ENCODE measurements around the gene EVX2. TPM values are rescaled to one million over a fixed set of nuclear protein-coding genes. Genes with fewer than 3 reads are reported as not detected.

The EVX2 gene
- total RNA-seq, 3 donors from 2014 or later, result not detected

DNA sequence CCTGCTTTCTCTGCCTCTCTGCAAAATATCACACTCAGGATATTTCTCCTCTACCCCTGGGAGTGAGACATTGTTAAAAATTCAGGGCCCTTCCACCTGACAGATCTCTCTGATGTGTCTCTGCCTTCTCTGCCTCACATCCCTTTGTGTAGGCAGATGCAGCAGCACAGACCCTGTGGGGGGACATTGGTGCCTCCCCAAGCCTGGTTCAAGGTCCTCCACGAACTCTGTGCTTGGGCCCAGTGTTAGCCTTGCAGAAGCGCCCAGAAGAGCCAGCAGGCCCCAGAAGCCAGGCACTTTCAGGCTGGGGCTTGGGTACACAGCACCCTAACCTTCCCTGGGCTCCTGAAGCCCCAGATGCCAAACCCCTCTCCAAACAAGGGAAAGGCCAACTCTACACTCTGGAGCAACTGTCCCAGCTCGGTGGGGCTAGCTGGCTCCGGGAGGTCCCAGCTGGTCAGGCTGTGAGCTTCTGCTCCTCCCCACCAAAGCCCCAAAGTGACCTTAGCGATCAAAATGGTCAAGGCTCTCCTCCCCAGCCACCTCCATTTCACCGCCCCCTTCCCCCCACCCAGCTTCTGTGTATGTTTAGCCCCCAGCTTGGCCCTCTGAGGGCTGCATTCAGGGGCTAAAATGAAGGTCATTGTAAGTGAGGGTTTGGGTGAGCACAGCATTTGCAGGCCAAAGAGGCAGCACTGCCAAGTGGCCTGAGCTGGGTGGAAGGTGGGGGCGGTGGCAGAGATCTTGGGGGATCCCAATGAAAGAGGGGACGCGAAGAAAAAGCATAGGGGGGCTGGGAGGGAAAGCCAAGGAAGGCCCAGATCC is 41.4 kb upstream of the EVX2 start:
- DNase-seq (ENCODE audit: low spot score in 2 of 2), result no peak
- peak overlapping the region in 2 of 3 donors; percentile 54 for H3K4me3 ChIP-seq
- no peak for TF ChIP-seq POLR2A (IDR thresholded peaks at IDR 0.05)
- no peak for TF ChIP-seq POLR2AphosphoS5 (IDR thresholded peaks at IDR 0.05)
- TF ChIP-seq, protein P1, sequence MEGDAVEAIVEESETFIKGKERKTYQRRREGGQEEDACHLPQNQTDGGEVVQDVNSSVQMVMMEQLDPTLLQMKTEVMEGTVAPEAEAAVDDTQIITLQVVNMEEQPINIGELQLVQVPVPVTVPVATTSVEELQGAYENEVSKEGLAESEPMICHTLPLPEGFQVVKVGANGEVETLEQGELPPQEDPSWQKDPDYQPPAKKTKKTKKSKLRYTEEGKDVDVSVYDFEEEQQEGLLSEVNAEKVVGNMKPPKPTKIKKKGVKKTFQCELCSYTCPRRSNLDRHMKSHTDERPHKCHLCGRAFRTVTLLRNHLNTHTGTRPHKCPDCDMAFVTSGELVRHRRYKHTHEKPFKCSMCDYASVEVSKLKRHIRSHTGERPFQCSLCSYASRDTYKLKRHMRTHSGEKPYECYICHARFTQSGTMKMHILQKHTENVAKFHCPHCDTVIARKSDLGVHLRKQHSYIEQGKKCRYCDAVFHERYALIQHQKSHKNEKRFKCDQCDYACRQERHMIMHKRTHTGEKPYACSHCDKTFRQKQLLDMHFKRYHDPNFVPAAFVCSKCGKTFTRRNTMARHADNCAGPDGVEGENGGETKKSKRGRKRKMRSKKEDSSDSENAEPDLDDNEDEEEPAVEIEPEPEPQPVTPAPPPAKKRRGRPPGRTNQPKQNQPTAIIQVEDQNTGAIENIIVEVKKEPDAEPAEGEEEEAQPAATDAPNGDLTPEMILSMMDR (IDR thresholded peaks at IDR 0.05), result no peak

DNA sequence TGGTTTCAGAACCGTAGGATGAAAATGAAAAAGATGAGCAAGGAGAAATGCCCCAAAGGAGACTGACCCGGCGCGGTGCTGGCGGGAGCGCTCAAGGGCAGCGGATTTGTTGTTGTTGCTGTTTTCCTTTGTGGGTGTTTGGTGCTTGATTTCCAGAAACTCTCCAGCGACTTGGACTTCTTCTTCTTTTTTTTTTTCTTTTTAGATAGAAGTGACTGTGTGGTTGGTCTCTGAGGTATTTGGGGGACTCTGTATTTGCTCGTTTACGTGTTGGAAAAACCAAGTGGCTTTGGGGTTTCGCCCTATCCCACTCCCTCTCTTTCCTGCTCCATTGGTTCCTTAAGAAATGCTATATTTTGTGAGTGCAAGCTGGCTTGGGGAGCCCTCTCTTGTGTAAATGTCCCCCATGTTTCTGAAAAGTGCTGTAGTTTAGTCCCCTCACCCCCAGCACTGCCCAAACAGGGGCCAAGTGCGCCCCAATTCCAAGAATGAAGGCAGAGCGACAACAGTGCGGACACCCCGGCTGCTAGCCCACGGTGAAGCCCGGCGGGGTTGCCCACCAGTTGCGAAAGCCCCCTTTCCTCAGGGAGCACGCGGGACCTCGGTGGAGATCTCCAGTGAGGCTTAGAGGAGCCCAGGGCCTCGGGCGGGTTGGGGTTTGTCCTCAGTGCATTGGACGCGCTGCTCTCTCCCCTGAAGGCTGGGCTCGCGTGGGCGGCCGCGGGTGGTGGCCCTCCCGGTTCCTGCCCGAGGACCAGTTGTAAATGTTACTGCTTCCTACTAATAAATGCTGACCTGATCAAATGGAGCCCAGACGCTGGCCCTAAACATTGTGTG is 40.6 kb upstream of the EVX2 start:
- peaks cover 4 to 88% of the 10 kb centered on the region in 2 donors for H3K27me3 ChIP-seq
- TF ChIP-seq POLR2A (IDR thresholded peaks at IDR 0.05) (no peak), POLR2AphosphoS5 (IDR thresholded peaks at IDR 0.05) (no peak)
- TF ChIP-seq, protein P1 (IDR thresholded peaks at IDR 0.05), result no peak
- H3K4me1 ChIP-seq, result no peaks in the 10 kb centered on the region
- peak overlapping the region; percentile 54 to 64 (median 62) for H3K4me3 ChIP-seq
- no peak for DNase-seq (ENCODE audit: low spot score in 2 of 2)
- H3K36me3 ChIP-seq, result no peaks in the 10 kb centered on the region
- peaks cover 0 to 2% of the 10 kb centered on the region in 2 donors for H3K9me3 ChIP-seq
- intact Hi-C loops (cut with DNase I; ENCODE audit: low total_unique reads), result no loop called here
- H3K27ac ChIP-seq, result peak overlapping the region in 1 of 2 donors; percentile 81

More for the DNA sequence above, 41.4 kb upstream of the EVX2 start:
- H3K27me3 ChIP-seq, result peaks cover 5 to 86% of the 10 kb centered on the region in 2 donors
- no peaks in the 10 kb centered on the region for H3K4me1 ChIP-seq
- intact Hi-C loops (cut with DNase I; ENCODE audit: low total_unique reads), result no loop called here
- H3K9me3 ChIP-seq, result peaks cover 0 to 3% of the 10 kb centered on the region in 2 donors
- peak overlapping the region in 1 of 2 donors; percentile 81 for H3K27ac ChIP-seq
- no peaks in the 10 kb centered on the region for H3K36me3 ChIP-seq

DNA sequence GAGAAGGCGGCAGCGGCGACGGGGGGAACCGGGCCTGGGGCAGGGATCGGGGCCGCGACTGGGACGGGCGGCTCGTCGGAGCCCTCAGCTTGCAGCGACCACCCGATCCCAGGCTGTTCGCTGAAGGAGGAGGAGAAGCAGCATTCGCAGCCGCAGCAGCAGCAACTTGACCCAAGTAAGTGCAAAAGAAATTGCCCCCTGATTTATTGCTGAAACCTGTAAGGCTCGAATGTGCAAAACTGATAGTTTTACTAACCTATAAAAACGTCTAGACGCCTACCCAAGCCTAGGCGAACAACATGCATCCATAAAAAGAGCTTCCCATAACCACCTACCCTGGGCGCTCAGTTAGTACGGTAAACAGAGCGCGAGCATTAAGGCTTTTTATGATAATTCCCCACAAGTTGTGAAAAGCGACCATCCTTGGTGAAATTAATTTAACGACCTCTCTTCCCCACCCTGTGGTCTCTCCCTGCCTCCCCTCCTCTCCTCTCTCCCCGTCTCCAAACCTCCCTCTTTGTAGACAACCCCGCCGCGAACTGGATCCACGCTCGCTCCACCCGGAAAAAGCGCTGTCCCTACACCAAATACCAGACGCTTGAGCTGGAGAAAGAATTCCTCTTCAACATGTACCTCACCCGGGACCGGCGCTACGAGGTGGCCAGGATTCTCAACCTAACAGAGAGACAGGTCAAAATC is 39.8 kb upstream of the EVX2 start:
- Histone ChIP-seq H3K4me1 (no peaks in the 10 kb centered on the region), H3K27me3 (peaks cover 0 to 88% of the 10 kb centered on the region in 2 donors), H3K4me3 (peak overlapping the region; percentile 54 to 64 (median 62)), H3K36me3 (no peaks in the 10 kb centered on the region), H3K9me3 (no peaks in the 10 kb centered on the region), H3K27ac (peak overlapping the region; percentile 61 to 89)
- intact Hi-C loops (cut with DNase I; ENCODE audit: low total_unique reads), result no loop called here
- TF ChIP-seq, protein P1 (IDR thresholded peaks at IDR 0.05), result no peak
- TF ChIP-seq POLR2A (IDR thresholded peaks at IDR 0.05) (no peak), POLR2AphosphoS5 (IDR thresholded peaks at IDR 0.05) (no peak)
- DNase-seq (ENCODE audit: low spot score in 2 of 2), result peak in 1 of 2 donors; percentile 45

DNA sequence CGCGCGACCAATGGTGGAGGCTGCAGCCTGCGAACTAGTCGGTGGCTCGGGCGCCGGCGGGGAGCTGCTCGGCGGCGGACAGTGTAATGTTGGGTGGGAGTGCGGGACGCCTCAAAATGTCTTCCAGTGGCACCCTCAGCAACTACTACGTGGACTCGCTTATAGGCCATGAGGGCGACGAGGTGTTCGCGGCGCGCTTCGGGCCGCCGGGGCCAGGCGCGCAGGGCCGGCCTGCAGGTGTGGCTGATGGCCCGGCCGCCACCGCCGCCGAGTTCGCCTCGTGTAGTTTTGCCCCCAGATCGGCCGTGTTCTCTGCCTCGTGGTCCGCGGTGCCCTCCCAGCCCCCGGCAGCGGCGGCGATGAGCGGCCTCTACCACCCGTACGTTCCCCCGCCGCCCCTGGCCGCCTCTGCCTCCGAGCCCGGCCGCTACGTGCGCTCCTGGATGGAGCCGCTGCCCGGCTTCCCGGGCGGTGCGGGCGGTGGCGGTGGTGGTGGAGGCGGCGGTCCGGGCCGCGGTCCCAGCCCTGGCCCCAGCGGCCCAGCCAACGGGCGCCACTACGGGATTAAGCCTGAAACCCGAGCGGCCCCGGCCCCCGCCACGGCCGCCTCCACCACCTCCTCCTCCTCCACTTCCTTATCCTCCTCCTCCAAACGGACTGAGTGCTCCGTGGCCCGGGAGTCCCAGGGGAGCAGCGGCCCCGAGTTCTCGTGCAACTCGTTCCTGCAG is 39.1 kb upstream of the EVX2 start, which contains the start of gene HOXD9:
Gene HOXD9 (plus strand): TSS at position 37 of the 728 bp plus-strand sequence. CDS start 50 bp downstream, at position 87.
- peak in 2 of 3 donors; percentile 38 to 46 for TF ChIP-seq POLR2AphosphoS5 (IDR thresholded peaks at IDR 0.05)
- no peak for TF ChIP-seq POLR2A (IDR thresholded peaks at IDR 0.05)
- TF ChIP-seq, protein P1 (IDR thresholded peaks at IDR 0.05), result no peak
- Histone ChIP-seq H3K4me1 (no peaks in the 10 kb centered on the region), H3K27me3 (peaks cover 2 to 88% of the 10 kb centered on the region in 2 donors), H3K4me3 (peak within 1 kb of the TSS; percentile 54 to 64 (median 62)), H3K9me3 (no peaks in the 10 kb centered on the region), H3K27ac (peak within 1 kb of the TSS; percentile 61 to 89), H3K36me3 (no peaks in the 10 kb centered on the region)
- no peak for DNase-seq (ENCODE audit: low spot score in 2 of 2)
- intact Hi-C loops (cut with DNase I; ENCODE audit: low total_unique reads), result no loop called here

Measured in breast epithelium (tissue), 4 donors.